Measurements from ENCODE around the gene AQP10. TPM values are rescaled to one million over a fixed set of nuclear protein-coding genes. Genes with fewer than 3 reads are reported as not detected.
"Not testable (repeated sequence)": the region's sequence is repeated elsewhere in the genome, so short reads cannot be mapped to it uniquely, and the experiment has no call there.

The AQP10 gene
- total RNA-seq, 1 donor from 2014 or later: 0.16 TPM

DNA sequence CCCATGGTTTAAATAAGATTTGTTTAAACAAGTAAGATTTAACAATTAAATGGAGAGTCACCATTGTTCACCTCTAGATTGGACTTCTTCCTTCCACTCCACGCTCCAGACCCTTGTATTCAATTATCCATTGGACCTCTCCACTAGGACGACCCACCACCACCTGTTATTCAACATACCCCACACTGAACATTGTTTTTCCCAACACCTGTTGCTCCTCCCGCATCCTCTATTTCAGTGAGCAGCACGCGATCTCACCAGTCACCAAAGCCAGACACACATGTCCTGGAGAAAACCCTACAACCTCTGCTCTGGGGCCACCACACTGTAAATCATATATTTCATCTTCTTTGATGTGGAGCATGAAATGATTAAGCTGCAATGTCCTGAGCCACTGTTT lies 33.1 kb downstream of the AQP10 start:
- Histone ChIP-seq H3K27ac (replicated peaks) (no peak overlapping the region), H3K27me3 (ENCODE audit: low read depth) (no peaks in the 10 kb centered on the region), H3K4me3 (no peak overlapping the region), H3K4me1 (peaks cover 18% of the 10 kb centered on the region), H3K36me3 (peaks cover 6% of the 10 kb centered on the region), H3K9me3 (replicated peaks) (no peaks in the 10 kb centered on the region)
- TF ChIP-seq CTCF (IDR thresholded peaks at IDR 0.05; ENCODE audit: borderline replicate concordance): no peak
- intact Hi-C loops (cut with micrococcal nuclease): loop anchor here (10.0 kb wide), 1 partner anchor 51 kb away; the partner anchor contains the start of gene IL6R
- DNase-seq: no peak

GRCh38 chr1:154358519-154358918 lies 37.6 kb downstream of the AQP10 start:
- Histone ChIP-seq H3K4me1 (peaks cover 2% of the 10 kb centered on the region), H3K36me3 (no peaks in the 10 kb centered on the region), H3K4me3 (no peak overlapping the region), H3K9me3 (replicated peaks) (no peaks in the 10 kb centered on the region), H3K27ac (replicated peaks) (no peak overlapping the region), H3K27me3 (ENCODE audit: low read depth) (no peaks in the 10 kb centered on the region)
- TF ChIP-seq CTCF (IDR thresholded peaks at IDR 0.05; ENCODE audit: borderline replicate concordance): no peak
- intact Hi-C loops (cut with micrococcal nuclease): loop anchor here (10.0 kb wide), 1 partner anchor 46 kb away; the partner anchor contains the start of gene IL6R
- no peak for DNase-seq

- Histone ChIP-seq H3K27me3 (ENCODE audit: low read depth) (no peaks in the 10 kb centered on the region), H3K36me3 (no peaks in the 10 kb centered on the region), H3K27ac (replicated peaks) (no peak overlapping the region), H3K4me1 (no peaks in the 10 kb centered on the region), H3K4me3 (no peak overlapping the region), H3K9me3 (replicated peaks) (no peaks in the 10 kb centered on the region)
- intact Hi-C loops (cut with micrococcal nuclease): no loop called here
- no peak for TF ChIP-seq CTCF (IDR thresholded peaks at IDR 0.05; ENCODE audit: borderline replicate concordance)
- DNase-seq: no peak
Observed at GRCh38 chr1:154360288-154360687, 39.4 kb downstream of the AQP10 start.

GRCh38 chr1:154360881-154361280 lies 40.0 kb downstream of the AQP10 start:
- intact Hi-C loops (cut with micrococcal nuclease); H3K4me1 ChIP-seq; H3K9me3 ChIP-seq (replicated peaks); H3K27me3 ChIP-seq (ENCODE audit: low read depth); DNase-seq; H3K4me3 ChIP-seq; H3K27ac ChIP-seq (replicated peaks); H3K36me3 ChIP-seq: not testable (repeated sequence)

GRCh38 chr1:154361357-154361756 lies 40.5 kb downstream of the AQP10 start:
- no peak overlapping the region for H3K4me3 ChIP-seq
- DNase-seq: no peak
- no peak for TF ChIP-seq CTCF (IDR thresholded peaks at IDR 0.05; ENCODE audit: borderline replicate concordance)
- H3K27ac ChIP-seq (replicated peaks): no peak overlapping the region
- no peaks in the 10 kb centered on the region for H3K36me3 ChIP-seq
- intact Hi-C loops (cut with micrococcal nuclease): no loop called here
- H3K4me1 ChIP-seq: no peaks in the 10 kb centered on the region
- no peaks in the 10 kb centered on the region for H3K9me3 ChIP-seq (replicated peaks)
- H3K27me3 ChIP-seq (ENCODE audit: low read depth): no peaks in the 10 kb centered on the region

DNA sequence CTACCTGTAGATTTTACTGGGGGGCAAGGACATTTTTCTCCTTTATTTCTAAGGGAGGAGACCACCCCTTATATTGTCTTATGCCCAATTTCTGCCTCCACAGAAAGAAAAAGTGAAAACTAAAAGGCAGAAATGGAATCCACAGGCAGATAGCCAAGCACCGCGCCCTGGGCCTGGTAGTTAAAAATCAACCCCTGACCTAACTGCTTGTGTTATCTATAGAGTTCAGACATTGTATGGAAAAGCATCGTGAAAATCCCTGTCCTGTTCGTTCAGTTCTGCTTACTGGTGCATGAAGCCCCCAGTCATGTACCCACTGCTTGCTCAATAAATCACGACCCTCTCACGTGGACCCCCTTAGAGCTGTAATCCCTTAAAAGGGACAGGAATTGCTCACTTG lies 50.5 kb downstream of the AQP10 start:
- Histone ChIP-seq H3K4me1 (no peaks in the 10 kb centered on the region), H3K36me3 (no peaks in the 10 kb centered on the region), H3K9me3 (replicated peaks) (no peaks in the 10 kb centered on the region), H3K27ac (replicated peaks) (no peak overlapping the region), H3K27me3 (ENCODE audit: low read depth) (no peaks in the 10 kb centered on the region), H3K4me3 (no peak overlapping the region)
- no peak for TF ChIP-seq CTCF (IDR thresholded peaks at IDR 0.05; ENCODE audit: borderline replicate concordance)
- no peak for DNase-seq
- intact Hi-C loops (cut with micrococcal nuclease): no loop called here

- H3K4me3 ChIP-seq; intact Hi-C loops (cut with micrococcal nuclease); DNase-seq; H3K36me3 ChIP-seq; H3K27ac ChIP-seq (replicated peaks); H3K4me1 ChIP-seq; H3K9me3 ChIP-seq (replicated peaks); H3K27me3 ChIP-seq (ENCODE audit: low read depth): not testable (repeated sequence)
Observed at GRCh38 chr1:154373777-154374357, 53.0 kb downstream of the AQP10 start.
